SK-N-SH treated with all-trans-retinoic acid at 6 μM for 48 hours (cell line): ENCODE data around the gene RASA3.

Experiments
- ATAC-seq: fragments of 200-7000 bp; cut with Tn5 transposase; 3 replicates; pipeline ENCODE4 v1.9.1; 2020; ENCODE audit warnings: mild to moderate bottlenecking, moderate library complexity
- ARNTL ChIP-seq: fragments of 450-650 bp; formaldehyde crosslinking; IDR thresholded peaks from 2 replicates; pipeline ENCODE4 v1.5.0; 2020; ENCODE audit warnings: low read depth, mild to moderate bottlenecking, moderate library complexity, borderline replicate concordance
- BACH2 ChIP-seq: fragments of 250-450 bp; sonication (Bioruptor Pico); IDR thresholded peaks from 2 replicates; pipeline ENCODE4 v1.9.0; 2021; ENCODE audit warnings: mild to moderate bottlenecking, borderline replicate concordance
- CREB5 ChIP-seq: fragments of 250-450 bp; sonication (Bioruptor Pico); IDR thresholded peaks from 2 replicates; pipeline ENCODE4 v1.5.1; 2020; ENCODE audit warnings: low read depth, mild to moderate bottlenecking, moderate library complexity
- CSDC2 ChIP-seq: fragments of 250-450 bp; sonication (Bioruptor Pico); IDR thresholded peaks from 2 replicates; pipeline ENCODE4 v1.5.0; 2020; ENCODE audit warnings: mild to moderate bottlenecking, moderate library complexity
- OSR1 ChIP-seq: fragments of 250-450 bp; sonication (Bioruptor Pico); IDR thresholded peaks from 2 replicates; pipeline ENCODE4 v1.8.0; 2022; ENCODE audit warnings: moderate library complexity, mild to moderate bottlenecking, inconsistent platforms
- POU6F1 ChIP-seq: fragments of 250-450 bp; sonication (Bioruptor Pico); IDR thresholded peaks from 2 replicates; pipeline ENCODE4 v1.8.0; 2021; ENCODE audit warnings: low read depth, mild to moderate bottlenecking, moderate library complexity, borderline replicate concordance
- RARB ChIP-seq: fragments of 250-450 bp; sonication (Bioruptor Pico); IDR thresholded peaks from 2 replicates; pipeline ENCODE4 v1.8.0; 2021; ENCODE audit warnings: mild to moderate bottlenecking, moderate library complexity
- SNAI2 ChIP-seq: fragments of 250-450 bp; sonication (Bioruptor Pico); IDR thresholded peaks from 2 replicates; pipeline ENCODE4 v1.5.0; 2020; ENCODE audit warnings: mild to moderate bottlenecking, moderate library complexity
- TCF4 ChIP-seq: fragments of 250-450 bp; sonication (Bioruptor Pico); IDR thresholded peaks from 2 replicates; pipeline ENCODE4 v1.8.0; 2021; ENCODE audit warnings: mild to moderate bottlenecking, moderate library complexity, borderline replicate concordance
- TOX ChIP-seq: fragments of 250-450 bp; sonication (Bioruptor Pico); IDR thresholded peaks from 2 replicates; pipeline ENCODE4 v1.8.0; 2021; ENCODE audit warnings: mild to moderate bottlenecking, moderate library complexity, borderline replicate concordance
- TSHZ2 ChIP-seq: fragments of 250-450 bp; sonication (Bioruptor Pico); IDR thresholded peaks from 2 replicates; pipeline ENCODE4 v1.5.0; 2020; ENCODE audit warnings: mild to moderate bottlenecking, moderate library complexity
- ZNF565 ChIP-seq: fragments of 450-650 bp; formaldehyde crosslinking; conservative IDR thresholded peaks from 2 replicates; pipeline ENCODE4 v1.5.0; 2020; ENCODE audit warnings: low read depth, mild to moderate bottlenecking, moderate library complexity
- ZNF70 ChIP-seq: fragments of 450-650 bp; formaldehyde crosslinking; IDR thresholded peaks from 2 replicates; pipeline ENCODE4 v1.5.0; 2020; ENCODE audit warnings: mild to moderate bottlenecking, moderate library complexity
- TF ChIP-seq, protein P1 (sequence below): fragments of 250-450 bp; sonication (Bioruptor Pico); IDR thresholded peaks from 2 replicates; pipeline ENCODE4 v1.5.1; 2021; ENCODE audit warnings: mild to moderate bottlenecking, moderate library complexity

RASA3 gene

GRCh38 chr13:113928685-113929627, 203.5 kb downstream of the RASA3 start:
- TF ChIP-seq TOX (no peak), ARNTL (CRISPR knock-in tag) (no peak), ZNF565 (no peak), SNAI2 (CRISPR knock-in tag) (no peak), TCF4 (CRISPR knock-in tag) (no peak), ZNF70 (CRISPR knock-in tag) (no peak), CREB5 (CRISPR knock-in tag) (no peak), RARB (CRISPR knock-in tag) (no peak), BACH2 (no peak), OSR1 (CRISPR knock-in tag) (no peak), TSHZ2 (no peak), POU6F1 (CRISPR knock-in tag) (no peak), CSDC2 (CRISPR knock-in tag) (no peak)
- TF ChIP-seq, protein P1, sequence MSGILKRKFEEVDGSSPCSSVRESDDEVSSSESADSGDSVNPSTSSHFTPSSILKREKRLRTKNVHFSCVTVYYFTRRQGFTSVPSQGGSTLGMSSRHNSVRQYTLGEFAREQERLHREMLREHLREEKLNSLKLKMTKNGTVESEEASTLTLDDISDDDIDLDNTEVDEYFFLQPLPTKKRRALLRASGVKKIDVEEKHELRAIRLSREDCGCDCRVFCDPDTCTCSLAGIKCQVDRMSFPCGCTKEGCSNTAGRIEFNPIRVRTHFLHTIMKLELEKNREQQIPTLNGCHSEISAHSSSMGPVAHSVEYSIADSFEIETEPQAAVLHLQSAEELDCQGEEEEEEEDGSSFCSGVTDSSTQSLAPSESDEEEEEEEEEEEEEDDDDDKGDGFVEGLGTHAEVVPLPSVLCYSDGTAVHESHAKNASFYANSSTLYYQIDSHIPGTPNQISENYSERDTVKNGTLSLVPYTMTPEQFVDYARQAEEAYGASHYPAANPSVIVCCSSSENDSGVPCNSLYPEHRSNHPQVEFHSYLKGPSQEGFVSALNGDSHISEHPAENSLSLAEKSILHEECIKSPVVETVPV = no peak
- ATAC-seq = peak; percentile 56
